Endothelial cell of hepatic sinusoid (primary cell): ENCODE data around the gene GNS.
"Not testable (repeated sequence)": the region's sequence is repeated elsewhere in the genome, so short reads cannot be mapped to it uniquely, and the experiment has no call there.

ENCODE experiments used
- in situ Hi-C: cut with HindIII; loops from 2 replicates; pipeline ENCODE4 v1.10.0; 2017; ENCODE audit warnings: low sequenced_read_pairs

The GNS gene

GRCh38 chr12:64780132-64780530, 20.9 kb upstream of the GNS start:
- in situ Hi-C loops: no loop called here

- in situ Hi-C loops: no loop called here
Observed at GRCh38 chr12:64779354-64779974, 20.3 kb upstream of the GNS start.

GRCh38 chr12:64775147-64775736, 16.0 kb upstream of the GNS start:
- in situ Hi-C loops: not testable (repeated sequence)

GRCh38 chr12:64773386-64773785, 14.2 kb upstream of the GNS start:
- in situ Hi-C loops: no loop called here

GRCh38 chr12:64767495-64767894, 8.3 kb upstream of the GNS start:
- in situ Hi-C loops: no loop called here

GRCh38 chr12:64760808-64761573, 1.8 kb upstream of the GNS start:
- in situ Hi-C loops: no loop called here

- in situ Hi-C loops: no loop called here
Observed at GRCh38 chr12:64757771-64758170, 1.4 kb downstream of the GNS start.

GRCh38 chr12:64756376-64756775, 2.8 kb downstream of the GNS start:
- in situ Hi-C loops: no loop called here

GRCh38 chr12:64753427-64753826, 5.8 kb downstream of the GNS start:
- in situ Hi-C loops: no loop called here

- in situ Hi-C loops: no loop called here
Observed at GRCh38 chr12:64752833-64753238, 6.4 kb downstream of the GNS start.

GRCh38 chr12:64752032-64752431, 7.2 kb downstream of the GNS start:
- in situ Hi-C loops: no loop called here

GRCh38 chr12:64749461-64750200, 9.6 kb downstream of the GNS start:
- in situ Hi-C loops: no loop called here

- in situ Hi-C loops: no loop called here
Observed at GRCh38 chr12:64747695-64748094, 11.5 kb downstream of the GNS start.

GRCh38 chr12:64746663-64747062, 12.5 kb downstream of the GNS start:
- in situ Hi-C loops: no loop called here

- in situ Hi-C loops: no loop called here
Observed at GRCh38 chr12:64745980-64746379, 13.2 kb downstream of the GNS start.

- in situ Hi-C loops: no loop called here
Observed at GRCh38 chr12:64745259-64745807, 13.9 kb downstream of the GNS start.

GRCh38 chr12:64744422-64745258, 14.6 kb downstream of the GNS start:
- in situ Hi-C loops: no loop called here

GRCh38 chr12:64743206-64743605, 16.0 kb downstream of the GNS start:
- in situ Hi-C loops: no loop called here

GRCh38 chr12:64742416-64742815, 16.8 kb downstream of the GNS start:
- in situ Hi-C loops: no loop called here

- in situ Hi-C loops: no loop called here
Observed at GRCh38 chr12:64740646-64741045, 18.6 kb downstream of the GNS start.
